NCI-H774 (cell line): ENCODE measurements around the gene PTPN5.
"Not testable (repeated sequence)": the region's sequence is repeated elsewhere in the genome, so short reads cannot be mapped to it uniquely, and the experiment has no call there.

Experiments
- DNase-seq: peaks from one replicate; lab custom pipeline; 2025; lab: John Stamatoyannopoulos, UW

The PTPN5 gene

GRCh38 chr11:18681949-18682348 is 109.6 kb downstream of the PTPN5 start:
- not testable (repeated sequence) for DNase-seq
